ENCODE data around the gene LIPN.

DNA sequence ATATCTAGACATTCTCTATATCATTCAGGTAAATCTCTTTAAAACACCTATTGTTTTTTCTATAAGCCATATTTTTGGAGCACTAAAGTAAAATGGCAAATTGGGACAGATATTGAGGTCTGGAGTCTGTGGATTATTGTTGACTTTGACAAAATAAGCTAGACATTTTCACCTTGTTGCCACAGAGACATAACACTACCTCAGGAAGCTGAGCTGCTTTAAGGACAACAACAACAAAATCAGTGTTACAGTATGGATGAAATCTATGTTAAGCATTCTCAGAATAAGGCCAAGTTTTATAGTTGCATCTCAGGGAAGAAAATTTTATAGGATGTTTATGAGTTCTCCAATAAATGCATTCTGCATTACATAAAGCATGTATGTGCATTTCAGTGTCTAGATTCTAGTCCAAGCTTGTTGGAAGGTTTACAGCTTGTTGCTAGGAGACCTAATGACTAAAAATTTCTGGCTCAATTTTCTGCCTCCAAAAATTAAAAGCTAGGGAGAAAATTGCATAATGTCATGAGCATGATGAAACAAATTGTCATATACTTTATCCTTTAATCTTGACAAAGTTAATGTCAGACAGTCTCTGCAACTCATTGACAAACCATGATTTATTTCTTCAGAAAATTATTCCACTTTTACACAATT, 61.1 kb downstream of the LIPN start:
- TF ChIP-seq POLR2A (IDR thresholded peaks at IDR 0.05): no peak
- TF ChIP-seq, protein P1, sequence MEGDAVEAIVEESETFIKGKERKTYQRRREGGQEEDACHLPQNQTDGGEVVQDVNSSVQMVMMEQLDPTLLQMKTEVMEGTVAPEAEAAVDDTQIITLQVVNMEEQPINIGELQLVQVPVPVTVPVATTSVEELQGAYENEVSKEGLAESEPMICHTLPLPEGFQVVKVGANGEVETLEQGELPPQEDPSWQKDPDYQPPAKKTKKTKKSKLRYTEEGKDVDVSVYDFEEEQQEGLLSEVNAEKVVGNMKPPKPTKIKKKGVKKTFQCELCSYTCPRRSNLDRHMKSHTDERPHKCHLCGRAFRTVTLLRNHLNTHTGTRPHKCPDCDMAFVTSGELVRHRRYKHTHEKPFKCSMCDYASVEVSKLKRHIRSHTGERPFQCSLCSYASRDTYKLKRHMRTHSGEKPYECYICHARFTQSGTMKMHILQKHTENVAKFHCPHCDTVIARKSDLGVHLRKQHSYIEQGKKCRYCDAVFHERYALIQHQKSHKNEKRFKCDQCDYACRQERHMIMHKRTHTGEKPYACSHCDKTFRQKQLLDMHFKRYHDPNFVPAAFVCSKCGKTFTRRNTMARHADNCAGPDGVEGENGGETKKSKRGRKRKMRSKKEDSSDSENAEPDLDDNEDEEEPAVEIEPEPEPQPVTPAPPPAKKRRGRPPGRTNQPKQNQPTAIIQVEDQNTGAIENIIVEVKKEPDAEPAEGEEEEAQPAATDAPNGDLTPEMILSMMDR (IDR thresholded peaks at IDR 0.05): no peak
